ENCODE measurements around the gene CHSY1. TPM values are rescaled to one million over a fixed set of nuclear protein-coding genes. Genes with fewer than 3 reads are reported as not detected.

Gene CHSY1
- total RNA-seq, 3 donors from 2014 or later, result 7.7 to 15.5 (median 12.6) TPM

DNA sequence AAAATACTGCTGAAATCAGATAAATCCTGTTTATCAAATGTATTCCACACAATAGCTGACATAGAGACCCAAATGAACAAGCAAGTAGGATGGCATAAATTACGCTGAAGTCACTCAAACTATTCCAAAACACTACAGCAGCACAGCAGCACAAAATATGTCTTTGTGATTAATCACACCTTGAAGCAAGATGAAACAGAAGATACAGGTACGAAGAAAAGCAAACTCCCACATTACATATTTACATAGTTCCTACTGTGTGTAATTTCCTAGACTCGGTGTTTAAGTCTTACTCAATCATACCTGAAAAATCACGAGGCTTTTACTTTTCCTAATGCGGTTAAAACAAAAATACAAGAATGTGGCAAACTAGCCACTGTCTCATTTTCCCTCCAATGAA, 38.3 kb downstream of the CHSY1 start:
- H3K4me1 ChIP-seq (ENCODE audit: low read depth), result peaks cover 4% of the 10 kb centered on the region
- H3K36me3 ChIP-seq (ENCODE audit: low read depth), result no peaks in the 10 kb centered on the region
- H3K4me3 ChIP-seq, result no peak overlapping the region
- H3K9me3 ChIP-seq, result no peaks in the 10 kb centered on the region
- DNase-seq (no peak), ATAC-seq (no peak)
- TF ChIP-seq CTCF (IDR thresholded peaks at IDR 0.05), result no peak
- intact Hi-C loops (cut with DNase I, micrococcal nuclease), result no loop called here

DNA sequence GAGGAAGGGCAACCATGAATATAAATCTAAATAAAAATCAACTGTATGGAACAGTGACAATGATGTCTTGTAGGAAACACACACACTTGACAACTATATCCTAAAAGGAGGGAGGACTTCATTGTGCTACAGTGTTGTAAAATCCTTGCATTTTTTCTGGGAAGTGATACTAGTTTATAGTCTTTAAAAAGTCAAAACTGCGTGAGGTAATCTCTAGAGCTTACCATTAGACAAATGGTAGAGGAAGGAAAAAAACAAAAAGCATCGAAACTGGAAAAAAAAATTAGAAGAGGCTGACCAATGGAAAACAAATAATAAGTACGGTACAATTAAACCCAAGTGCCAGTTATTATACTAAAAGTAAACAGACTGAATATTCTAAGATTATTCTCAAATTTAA, 38.7 kb downstream of the CHSY1 start:
- Histone ChIP-seq H3K4me1 (ENCODE audit: low read depth) (peaks cover 4% of the 10 kb centered on the region), H3K4me3 (no peak overlapping the region), H3K36me3 (ENCODE audit: low read depth) (no peaks in the 10 kb centered on the region), H3K9me3 (no peaks in the 10 kb centered on the region)
- intact Hi-C loops (cut with DNase I, micrococcal nuclease), result no loop called here
- DNase-seq, result no peak
- no peak for ATAC-seq
- no peak for TF ChIP-seq CTCF (IDR thresholded peaks at IDR 0.05)

DNA sequence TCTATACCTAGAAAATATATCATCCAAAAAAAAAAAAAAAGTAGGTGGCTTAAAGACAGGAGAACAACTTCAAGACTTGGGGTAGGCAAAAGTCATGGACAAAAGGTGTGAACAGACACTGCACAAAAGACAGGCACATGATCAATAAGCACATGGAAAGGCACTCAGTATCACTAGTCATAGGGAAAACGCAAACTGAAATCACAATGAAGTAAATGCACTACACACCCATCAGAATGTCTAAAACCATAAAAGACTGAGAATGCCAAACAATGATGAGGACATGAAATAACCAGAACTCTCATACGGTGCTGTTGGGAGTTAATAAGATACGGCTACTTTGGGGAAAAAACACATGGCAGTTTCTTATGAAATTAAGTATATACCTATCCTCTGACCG, 40.0 kb downstream of the CHSY1 start:
- Histone ChIP-seq H3K36me3 (ENCODE audit: low read depth) (no peaks in the 10 kb centered on the region), H3K9me3 (no peaks in the 10 kb centered on the region), H3K4me3 (no peak overlapping the region), H3K4me1 (ENCODE audit: low read depth) (peaks cover 4% of the 10 kb centered on the region)
- intact Hi-C loops (cut with DNase I, micrococcal nuclease), result no loop called here
- ATAC-seq (no peak), DNase-seq (no peak)
- TF ChIP-seq CTCF (IDR thresholded peaks at IDR 0.05), result no peak

DNA sequence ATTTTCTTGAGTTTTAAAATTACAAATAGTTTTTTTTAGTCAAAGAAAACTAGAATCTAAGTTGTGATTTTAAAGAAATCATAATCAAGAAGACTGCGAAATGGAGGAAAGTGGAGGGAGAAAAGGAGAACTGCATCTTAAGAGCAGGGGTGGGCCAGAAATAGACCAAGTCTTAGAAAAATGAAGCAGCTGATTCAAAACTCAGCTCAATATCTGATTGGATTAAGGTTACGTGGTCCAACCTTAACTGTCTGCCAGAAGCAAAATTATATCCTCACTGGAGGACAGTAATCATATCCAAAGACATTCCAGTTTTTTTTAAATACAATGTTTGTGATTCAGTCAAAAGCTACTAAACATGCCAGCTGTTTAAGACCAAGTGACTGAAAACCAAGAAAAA, 41.4 kb downstream of the CHSY1 start:
- H3K4me3 ChIP-seq, result no peak overlapping the region
- no peak for ATAC-seq
- H3K4me1 ChIP-seq (ENCODE audit: low read depth), result peaks cover 4% of the 10 kb centered on the region
- H3K9me3 ChIP-seq, result no peaks in the 10 kb centered on the region
- no peaks in the 10 kb centered on the region for H3K36me3 ChIP-seq (ENCODE audit: low read depth)
- no peak for DNase-seq
- no peak for TF ChIP-seq CTCF (IDR thresholded peaks at IDR 0.05)
- intact Hi-C loops (cut with DNase I, micrococcal nuclease), result no loop called here

DNA sequence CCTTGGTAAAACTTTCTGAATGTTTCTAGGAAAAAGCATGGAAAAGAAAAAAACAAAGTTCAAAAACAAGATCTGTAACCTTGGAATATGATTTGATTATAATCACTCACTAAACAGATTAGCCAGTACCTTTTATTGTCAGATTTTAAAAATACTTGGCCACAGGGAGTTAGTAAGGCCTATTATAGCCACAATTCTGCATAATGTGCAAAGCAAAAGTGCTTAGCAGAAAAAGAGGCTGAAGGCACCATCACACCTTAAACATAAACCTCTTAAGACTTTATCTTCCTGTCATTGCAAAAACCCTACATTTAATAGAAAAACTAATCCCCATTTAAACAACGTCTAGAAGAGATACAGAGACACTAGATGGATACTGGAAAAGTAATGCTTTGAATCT, 41.8 kb downstream of the CHSY1 start:
- intact Hi-C loops (cut with DNase I, micrococcal nuclease), result no loop called here
- ATAC-seq (no peak), DNase-seq (no peak)
- H3K4me1 ChIP-seq (ENCODE audit: low read depth), result peaks cover 8% of the 10 kb centered on the region
- H3K9me3 ChIP-seq, result no peaks in the 10 kb centered on the region
- no peak for TF ChIP-seq CTCF (IDR thresholded peaks at IDR 0.05)
- no peaks in the 10 kb centered on the region for H3K36me3 ChIP-seq (ENCODE audit: low read depth)
- H3K4me3 ChIP-seq, result no peak overlapping the region

- ATAC-seq (no peak), DNase-seq (no peak)
- H3K4me1 ChIP-seq (ENCODE audit: low read depth), result peaks cover 11% of the 10 kb centered on the region
- intact Hi-C loops (cut with DNase I, micrococcal nuclease), result no loop called here
- no peaks in the 10 kb centered on the region for H3K36me3 ChIP-seq (ENCODE audit: low read depth)
- no peak overlapping the region for H3K4me3 ChIP-seq
- H3K9me3 ChIP-seq, result no peaks in the 10 kb centered on the region
- TF ChIP-seq CTCF (IDR thresholded peaks at IDR 0.05), result no peak
These were observed 42.5 kb downstream of the CHSY1 start for GRCh38 chr15:101209285-101209845.
